ENCODE results near the gene HMGN3.

Gene HMGN3

DNA sequence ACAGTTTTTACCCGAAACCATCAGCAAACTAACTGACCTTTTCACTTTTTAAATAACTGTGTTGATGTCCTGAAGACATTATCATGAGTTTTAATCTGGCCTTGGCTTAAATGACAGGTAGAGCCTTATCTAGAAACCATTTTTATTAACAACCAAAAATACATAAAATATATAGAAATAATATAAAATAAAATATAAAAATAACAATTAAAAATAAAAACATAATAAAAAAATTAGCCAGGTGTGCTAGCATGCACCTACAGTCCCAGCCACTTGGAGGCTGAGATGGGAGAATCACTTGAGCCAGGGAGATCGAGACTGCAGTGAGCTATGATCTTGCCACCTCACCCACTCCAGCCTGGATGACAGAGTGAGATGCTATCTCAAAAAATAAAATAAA lies 21.6 kb downstream of the HMGN3 start:
- Histone ChIP-seq H3K36me3 (ENCODE audit: insufficient read depth, low read length) (0 out of 2 replicates have a peak, but pooled peaks cover 2% of the 10 kb centered on the region), H2AFZ (ENCODE audit: low read length, unreplicated experiment) (no peak overlapping the region), H3K79me2 (ENCODE audit: control insufficient read depth, insufficient read depth, low read length, unreplicated experiment) (peaks cover 13% of the 10 kb centered on the region), H3K27ac (ENCODE audit: low read depth, low read length) (no peak overlapping the region), H3K27me3 (ENCODE audit: insufficient read depth, low read length) (no peaks in the 10 kb centered on the region), H3K4me3 (ENCODE audit: low read depth, low read length) (no peak overlapping the region), H3K4me1 (ENCODE audit: control insufficient read depth, insufficient read depth, low read length, unreplicated experiment) (no peaks in the 10 kb centered on the region)

DNA sequence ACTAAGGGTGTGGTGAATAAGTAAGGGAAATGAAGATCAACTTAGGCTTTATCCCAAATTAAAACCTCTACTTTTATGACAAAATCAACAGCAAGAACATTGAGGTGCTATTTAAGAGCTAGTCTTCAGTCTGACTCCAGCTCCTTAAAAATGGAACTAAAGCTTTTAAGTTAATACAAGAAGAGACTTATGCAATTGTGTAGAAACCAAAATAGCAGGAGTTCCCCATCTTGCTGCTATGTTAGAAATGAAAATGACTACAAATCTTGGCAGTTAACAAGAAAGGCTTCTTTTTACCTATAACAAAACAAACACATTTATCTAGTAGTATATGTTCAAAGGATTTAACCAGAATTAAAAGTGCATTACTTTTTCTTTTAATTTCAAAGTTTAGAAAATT lies 25.7 kb downstream of the HMGN3 start:
- Histone ChIP-seq H2AFZ (ENCODE audit: low read length, unreplicated experiment) (no peak overlapping the region), H3K79me2 (ENCODE audit: control insufficient read depth, insufficient read depth, low read length, unreplicated experiment) (peaks cover 4% of the 10 kb centered on the region), H3K27me3 (ENCODE audit: insufficient read depth, low read length) (no peaks in the 10 kb centered on the region), H3K4me1 (ENCODE audit: control insufficient read depth, insufficient read depth, low read length, unreplicated experiment) (no peaks in the 10 kb centered on the region), H3K27ac (ENCODE audit: low read depth, low read length) (no peak overlapping the region), H3K4me3 (ENCODE audit: low read depth, low read length) (no peak overlapping the region), H3K36me3 (ENCODE audit: insufficient read depth, low read length) (0 out of 2 replicates have a peak, but pooled peaks cover 2% of the 10 kb centered on the region)

- Histone ChIP-seq H3K79me2 (ENCODE audit: control insufficient read depth, insufficient read depth, low read length, unreplicated experiment) (no peaks in the 10 kb centered on the region), H3K27ac (ENCODE audit: low read depth, low read length) (no peak overlapping the region)
Observed at GRCh38 chr6:79203753-79204253, 30.7 kb downstream of the HMGN3 start.

GRCh38 chr6:79202556-79202955 lies 31.9 kb downstream of the HMGN3 start:
- Histone ChIP-seq H2AFZ (ENCODE audit: low read length, unreplicated experiment) (no peak overlapping the region), H3K4me3 (ENCODE audit: low read depth, low read length) (no peak overlapping the region), H3K27me3 (ENCODE audit: insufficient read depth, low read length) (no peaks in the 10 kb centered on the region), H3K79me2 (ENCODE audit: control insufficient read depth, insufficient read depth, low read length, unreplicated experiment) (no peaks in the 10 kb centered on the region), H3K27ac (ENCODE audit: low read depth, low read length) (no peak overlapping the region), H3K36me3 (ENCODE audit: insufficient read depth, low read length) (peaks cover 9% of the 10 kb centered on the region; the same call in 1 of the 2 replicates), H3K4me1 (ENCODE audit: control insufficient read depth, insufficient read depth, low read length, unreplicated experiment) (no peaks in the 10 kb centered on the region)

More at GRCh38 chr6:79203753-79204253, 30.7 kb downstream of the HMGN3 start:
- Histone ChIP-seq H3K4me3 (ENCODE audit: low read depth, low read length) (no peak overlapping the region), H3K4me1 (ENCODE audit: control insufficient read depth, insufficient read depth, low read length, unreplicated experiment) (no peaks in the 10 kb centered on the region), H2AFZ (ENCODE audit: low read length, unreplicated experiment) (no peak overlapping the region), H3K27me3 (ENCODE audit: insufficient read depth, low read length) (no peaks in the 10 kb centered on the region), H3K36me3 (ENCODE audit: insufficient read depth, low read length) (0 out of 2 replicates have a peak, but pooled peaks cover 8% of the 10 kb centered on the region)

DNA sequence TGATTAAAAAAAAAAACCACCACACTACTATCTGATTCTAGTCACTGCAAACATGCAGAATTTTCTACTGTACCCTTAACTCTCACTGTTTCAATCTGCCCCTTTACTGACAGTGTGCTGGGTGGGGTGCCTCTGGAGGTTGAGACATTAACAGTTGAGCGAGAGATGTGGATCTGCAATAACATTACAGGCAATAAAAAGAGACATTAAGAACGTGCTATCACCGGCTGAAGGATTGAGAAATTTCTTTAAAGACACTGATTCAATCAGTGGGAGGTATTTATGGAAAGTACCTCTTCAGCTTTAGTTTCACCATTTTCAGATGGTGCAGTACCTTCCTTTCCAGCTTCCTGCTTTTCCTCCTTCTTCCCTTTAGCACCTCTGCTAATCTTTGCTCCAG lies 32.5 kb downstream of the HMGN3 start:
- Histone ChIP-seq H3K4me1 (ENCODE audit: control insufficient read depth, insufficient read depth, low read length, unreplicated experiment) (no peaks in the 10 kb centered on the region), H2AFZ (ENCODE audit: low read length, unreplicated experiment) (no peak overlapping the region), H3K27me3 (ENCODE audit: insufficient read depth, low read length) (no peaks in the 10 kb centered on the region), H3K79me2 (ENCODE audit: control insufficient read depth, insufficient read depth, low read length, unreplicated experiment) (no peaks in the 10 kb centered on the region), H3K27ac (ENCODE audit: low read depth, low read length) (no peak overlapping the region), H3K4me3 (ENCODE audit: low read depth, low read length) (no peak overlapping the region), H3K36me3 (ENCODE audit: insufficient read depth, low read length) (peaks cover 9% of the 10 kb centered on the region; the same call in 1 of the 2 replicates)

DNA sequence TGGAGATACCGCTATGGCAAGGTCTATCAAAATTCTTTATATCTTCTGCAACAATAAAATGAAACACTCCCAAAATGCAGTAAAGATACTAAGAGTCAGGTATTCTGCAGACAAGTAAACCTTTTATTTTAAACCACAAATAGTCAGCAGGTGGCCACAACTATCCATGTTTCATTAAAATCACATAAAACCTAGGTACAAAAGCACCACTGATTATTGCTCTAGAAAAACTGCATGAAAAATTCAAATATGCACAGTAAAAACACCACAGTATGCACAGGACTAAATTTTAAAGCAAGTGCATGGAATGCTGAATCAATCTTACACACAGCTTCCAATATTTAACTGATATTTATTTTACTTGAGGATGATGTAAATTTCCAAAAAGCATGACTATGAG lies 33.3 kb downstream of the HMGN3 start:
- no peaks in the 10 kb centered on the region for H3K4me1 ChIP-seq (ENCODE audit: control insufficient read depth, insufficient read depth, low read length, unreplicated experiment)
- no peaks in the 10 kb centered on the region for H3K27me3 ChIP-seq (ENCODE audit: insufficient read depth, low read length)
- H3K36me3 ChIP-seq (ENCODE audit: insufficient read depth, low read length) = peaks cover 9% of the 10 kb centered on the region; the same call in 1 of the 2 replicates
- H2AFZ ChIP-seq (ENCODE audit: low read length, unreplicated experiment) = no peak overlapping the region
- H3K4me3 ChIP-seq (ENCODE audit: low read depth, low read length) = no peak overlapping the region
- H3K79me2 ChIP-seq (ENCODE audit: control insufficient read depth, insufficient read depth, low read length, unreplicated experiment) = no peaks in the 10 kb centered on the region
- no peak overlapping the region for H3K27ac ChIP-seq (ENCODE audit: low read depth, low read length)

GRCh38 chr6:79196912-79197311 lies 37.6 kb downstream of the HMGN3 start:
- H3K79me2 ChIP-seq (ENCODE audit: control insufficient read depth, insufficient read depth, low read length, unreplicated experiment) = no peaks in the 10 kb centered on the region
- H3K27ac ChIP-seq (ENCODE audit: low read depth, low read length) = no peak overlapping the region
- H3K4me3 ChIP-seq (ENCODE audit: low read depth, low read length) = no peak overlapping the region
- no peak overlapping the region for H2AFZ ChIP-seq (ENCODE audit: low read length, unreplicated experiment)
- H3K27me3 ChIP-seq (ENCODE audit: insufficient read depth, low read length) = no peaks in the 10 kb centered on the region
- no peaks in the 10 kb centered on the region for H3K4me1 ChIP-seq (ENCODE audit: control insufficient read depth, insufficient read depth, low read length, unreplicated experiment)
- peaks cover 4% of the 10 kb centered on the region; the same call in 1 of the 2 replicates for H3K36me3 ChIP-seq (ENCODE audit: insufficient read depth, low read length)

DNA sequence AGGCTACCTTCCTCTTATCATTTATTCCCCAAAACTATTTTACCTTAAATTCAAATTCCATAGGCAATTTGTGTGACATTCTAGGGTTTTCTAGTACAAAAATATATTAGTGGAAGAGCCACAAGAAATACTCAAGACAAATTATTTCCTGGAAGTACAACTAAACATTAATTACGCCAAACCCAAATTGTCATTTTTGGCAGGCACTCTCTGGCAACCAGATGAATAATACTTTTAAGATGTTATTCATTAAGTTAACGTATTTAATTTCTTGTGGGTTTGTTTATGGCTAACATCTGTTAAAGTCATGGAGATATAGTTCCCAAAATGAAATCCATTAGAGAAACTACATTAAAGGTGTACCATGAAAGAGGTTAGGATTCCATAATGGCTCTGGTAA lies 40.5 kb downstream of the HMGN3 start:
- Histone ChIP-seq H2AFZ (ENCODE audit: low read length, unreplicated experiment) (no peak overlapping the region), H3K27ac (ENCODE audit: low read depth, low read length) (no peak overlapping the region), H3K4me3 (ENCODE audit: low read depth, low read length) (no peak overlapping the region), H3K36me3 (ENCODE audit: insufficient read depth, low read length) (peaks cover 4% of the 10 kb centered on the region; the same call in 1 of the 2 replicates), H3K79me2 (ENCODE audit: control insufficient read depth, insufficient read depth, low read length, unreplicated experiment) (no peaks in the 10 kb centered on the region), H3K4me1 (ENCODE audit: control insufficient read depth, insufficient read depth, low read length, unreplicated experiment) (no peaks in the 10 kb centered on the region), H3K27me3 (ENCODE audit: insufficient read depth, low read length) (no peaks in the 10 kb centered on the region)

GRCh38 chr6:79189760-79190350 lies 44.6 kb downstream of the HMGN3 start:
- Histone ChIP-seq H3K27me3 (ENCODE audit: insufficient read depth, low read length) (no peaks in the 10 kb centered on the region), H3K4me3 (ENCODE audit: low read depth, low read length) (no peak overlapping the region), H3K4me1 (ENCODE audit: control insufficient read depth, insufficient read depth, low read length, unreplicated experiment) (no peaks in the 10 kb centered on the region), H3K79me2 (ENCODE audit: control insufficient read depth, insufficient read depth, low read length, unreplicated experiment) (no peaks in the 10 kb centered on the region), H3K36me3 (ENCODE audit: insufficient read depth, low read length) (no peaks in the 10 kb centered on the region), H3K27ac (ENCODE audit: low read depth, low read length) (no peak overlapping the region), H2AFZ (ENCODE audit: low read length, unreplicated experiment) (no peak overlapping the region)

GRCh38 chr6:79188885-79189480 lies 45.5 kb downstream of the HMGN3 start:
- Histone ChIP-seq H3K79me2 (ENCODE audit: control insufficient read depth, insufficient read depth, low read length, unreplicated experiment) (no peaks in the 10 kb centered on the region), H3K27me3 (ENCODE audit: insufficient read depth, low read length) (no peaks in the 10 kb centered on the region), H3K4me1 (ENCODE audit: control insufficient read depth, insufficient read depth, low read length, unreplicated experiment) (no peaks in the 10 kb centered on the region), H3K27ac (ENCODE audit: low read depth, low read length) (no peak overlapping the region), H3K4me3 (ENCODE audit: low read depth, low read length) (no peak overlapping the region), H3K36me3 (ENCODE audit: insufficient read depth, low read length) (no peaks in the 10 kb centered on the region), H2AFZ (ENCODE audit: low read length, unreplicated experiment) (no peak overlapping the region)

DNA sequence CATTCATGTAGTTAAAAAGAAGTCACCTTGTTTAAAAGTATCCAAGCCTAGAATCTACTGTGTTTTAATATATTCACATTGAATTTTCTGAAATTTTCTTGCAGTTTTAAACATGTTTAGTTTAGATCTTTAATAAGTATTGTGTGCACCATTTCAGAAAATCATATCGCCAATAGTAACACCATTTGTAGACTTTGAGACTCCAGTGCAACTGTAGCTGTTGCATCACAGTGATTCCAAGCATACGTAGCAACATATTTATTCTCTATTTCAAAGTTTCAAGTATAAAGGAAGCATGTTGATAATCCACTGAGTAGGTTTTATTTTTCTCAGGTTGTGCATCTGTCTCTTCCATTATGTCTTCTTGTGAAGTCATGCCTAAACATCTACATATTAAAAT lies 46.4 kb downstream of the HMGN3 start:
- H3K36me3 ChIP-seq (ENCODE audit: insufficient read depth, low read length) = no peaks in the 10 kb centered on the region
- H3K79me2 ChIP-seq (ENCODE audit: control insufficient read depth, insufficient read depth, low read length, unreplicated experiment) = no peaks in the 10 kb centered on the region

More for the DNA sequence above, 46.4 kb downstream of the HMGN3 start:
- Histone ChIP-seq H2AFZ (ENCODE audit: low read length, unreplicated experiment) (no peak overlapping the region), H3K4me1 (ENCODE audit: control insufficient read depth, insufficient read depth, low read length, unreplicated experiment) (no peaks in the 10 kb centered on the region), H3K27me3 (ENCODE audit: insufficient read depth, low read length) (no peaks in the 10 kb centered on the region), H3K4me3 (ENCODE audit: low read depth, low read length) (no peak overlapping the region), H3K27ac (ENCODE audit: low read depth, low read length) (no peak overlapping the region)

All from ACC112 (cell line).